Measurements from ENCODE around the gene CSF2RB. TPM values are rescaled to one million over a fixed set of nuclear protein-coding genes. Genes with fewer than 3 reads are reported as not detected.

CSF2RB gene
- total RNA-seq, 1 experiment from 2014 or later, result not detected

DNA sequence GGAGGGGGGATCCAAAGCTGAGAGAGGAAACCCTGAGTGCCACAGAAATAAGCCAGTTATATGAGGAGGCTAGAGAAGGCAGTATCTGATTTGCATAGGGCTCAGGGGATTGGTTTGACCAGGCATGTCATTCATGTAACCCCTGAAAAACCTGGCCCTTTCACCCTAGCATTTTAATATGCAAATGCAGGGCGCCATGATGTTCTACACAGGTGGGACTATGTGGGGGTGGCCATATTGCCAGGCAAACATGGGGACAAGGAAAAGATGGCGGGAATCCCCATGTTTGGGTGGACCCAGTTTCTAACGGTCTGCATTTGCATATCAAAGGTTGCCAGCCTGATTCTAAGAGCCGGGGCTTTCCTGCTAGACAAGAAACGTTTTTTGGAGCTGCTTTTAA lies 27.2 kb downstream of the CSF2RB start:
- Histone ChIP-seq H3K79me2 (ENCODE audit: insufficient read depth, low read length) (no peaks in the 10 kb centered on the region), H3K14ac (ENCODE audit: insufficient read depth, low read length) (no peak overlapping the region), H4K20me1 (ENCODE audit: control insufficient read depth, insufficient read depth, insufficient read length) (no peaks in the 10 kb centered on the region), H2BK5ac (ENCODE audit: insufficient read length, low read length) (no peak overlapping the region), H3K27me3 (ENCODE audit: insufficient read depth, low read length) (no peaks in the 10 kb centered on the region), H3T11ph (ENCODE audit: low read length) (no peak overlapping the region), H3K4me1 (ENCODE audit: insufficient read depth, low read length) (no peaks in the 10 kb centered on the region), H2AFZ (ENCODE audit: low read length) (no peak overlapping the region), H3K79me1 (ENCODE audit: insufficient read depth, low read depth, low read length, poor library complexity, severe bottlenecking) (no peaks in the 10 kb centered on the region), H3K27ac (ENCODE audit: insufficient read length, low read depth, low read length) (no peak overlapping the region), H3K23ac (ENCODE audit: insufficient read length, low read depth, low read length) (no peak overlapping the region), H3K56ac (ENCODE audit: insufficient read length, low read depth, low read length) (no peak overlapping the region), H3K9me3 (ENCODE audit: control insufficient read depth, low read depth, low read length) (no peaks in the 10 kb centered on the region), H3K9ac (ENCODE audit: extremely low read depth, insufficient read length, low read length) (no peak overlapping the region), H3K4ac (ENCODE audit: low read depth, low read length) (no peak overlapping the region), H3K18ac (ENCODE audit: insufficient read length, low read depth, low read length) (no peak overlapping the region), H2BK12ac (ENCODE audit: insufficient read length, low read depth, low read length) (no peak overlapping the region), H4K8ac (replicated peaks; ENCODE audit: insufficient read length, low read depth, low read length) (no peak overlapping the region), H3K23me2 (ENCODE audit: insufficient read length, low read depth, low read length, poor library complexity, severe bottlenecking) (no peaks in the 10 kb centered on the region), H4K5ac (ENCODE audit: insufficient read length, low read depth, low read length) (no peak overlapping the region), H2BK120ac (ENCODE audit: low read depth, low read length, poor library complexity, severe bottlenecking) (no peak overlapping the region), H3K4me2 (ENCODE audit: insufficient read depth, insufficient read length, low read length) (no peak overlapping the region), H4K91ac (ENCODE audit: insufficient read length, low read depth, low read length) (no peak overlapping the region), H2AK5ac (ENCODE audit: insufficient read length, low read length) (no peak overlapping the region), H2BK20ac (ENCODE audit: low read depth, low read length, poor library complexity, severe bottlenecking) (no peak overlapping the region), H2BK15ac (ENCODE audit: low read depth, low read length) (no peak overlapping the region)
- Mint-ChIP-seq H3K36me3 (ENCODE audit: insufficient read depth in 1 of 3, low read depth in 3 of 3) (peaks cover 0 to 4% (median 0%) of the 10 kb centered on the region in 3 experiments; a peak in 2 of 7 replicates), H3K4me3 (no peak overlapping the region), H3K9me3 (peaks cover 0 to 2% of the 10 kb centered on the region in 2 experiments; a peak in 3 of 5 replicates), H3K27me3 (ENCODE audit: low read depth) (peaks cover 10% of the 10 kb centered on the region), H3K4me1 (peaks cover 6 to 14% of the 10 kb centered on the region in 2 experiments), H3K27ac (no peak overlapping the region)
- WGBS (ENCODE audit: extremely low coverage, insufficient read length, low lambda C conversion rate), result no CpG with 5 or more reads among the region's 5 CpGs
- TF ChIP-seq, protein P1, sequence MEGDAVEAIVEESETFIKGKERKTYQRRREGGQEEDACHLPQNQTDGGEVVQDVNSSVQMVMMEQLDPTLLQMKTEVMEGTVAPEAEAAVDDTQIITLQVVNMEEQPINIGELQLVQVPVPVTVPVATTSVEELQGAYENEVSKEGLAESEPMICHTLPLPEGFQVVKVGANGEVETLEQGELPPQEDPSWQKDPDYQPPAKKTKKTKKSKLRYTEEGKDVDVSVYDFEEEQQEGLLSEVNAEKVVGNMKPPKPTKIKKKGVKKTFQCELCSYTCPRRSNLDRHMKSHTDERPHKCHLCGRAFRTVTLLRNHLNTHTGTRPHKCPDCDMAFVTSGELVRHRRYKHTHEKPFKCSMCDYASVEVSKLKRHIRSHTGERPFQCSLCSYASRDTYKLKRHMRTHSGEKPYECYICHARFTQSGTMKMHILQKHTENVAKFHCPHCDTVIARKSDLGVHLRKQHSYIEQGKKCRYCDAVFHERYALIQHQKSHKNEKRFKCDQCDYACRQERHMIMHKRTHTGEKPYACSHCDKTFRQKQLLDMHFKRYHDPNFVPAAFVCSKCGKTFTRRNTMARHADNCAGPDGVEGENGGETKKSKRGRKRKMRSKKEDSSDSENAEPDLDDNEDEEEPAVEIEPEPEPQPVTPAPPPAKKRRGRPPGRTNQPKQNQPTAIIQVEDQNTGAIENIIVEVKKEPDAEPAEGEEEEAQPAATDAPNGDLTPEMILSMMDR (conservative IDR thresholded peaks at IDR 0.05), result no peak
- DNase-seq, result peak; percentile 24
